ENCODE measurements around the gene FABP3.

- TF ChIP-seq CTCF (IDR thresholded peaks at IDR 0.05) (no peak), POLR2A (IDR thresholded peaks at IDR 0.05) (no peak)
These were observed 36.0 kb downstream of the FABP3 start for GRCh38 chr1:31336687-31337467.

Measured in lower leg skin (tissue), 3 donors.